ENCODE measurements around the gene CITED4.

Gene CITED4

DNA sequence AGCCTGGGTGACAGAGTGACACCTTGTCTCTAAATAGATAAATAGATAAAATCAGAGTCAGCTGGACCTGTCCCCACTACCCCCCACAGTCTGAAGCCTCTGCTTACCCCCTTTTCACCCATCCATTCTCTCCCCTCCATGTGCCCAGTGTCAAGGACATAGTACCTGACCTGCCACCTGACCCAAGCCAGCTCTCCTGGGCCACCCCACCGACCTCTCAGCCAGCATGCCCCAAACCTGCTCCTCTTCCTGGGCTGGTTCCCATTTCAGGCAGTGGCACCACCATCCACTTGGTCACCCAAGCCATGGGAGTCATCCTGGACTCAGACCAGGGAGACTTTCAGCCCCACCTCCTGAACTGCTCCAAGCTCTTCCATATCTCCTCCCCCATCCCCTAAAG, 28.2 kb downstream of the CITED4 start:
- no peak for TF ChIP-seq ESRRG (CRISPR knock-in tag; IDR thresholded peaks at IDR 0.05)
- no peak for TF ChIP-seq TCF4 (CRISPR knock-in tag; IDR thresholded peaks at IDR 0.05; ENCODE audit: borderline replicate concordance)
- TF ChIP-seq ZNF565 (CRISPR knock-in tag; conservative IDR thresholded peaks at IDR 0.05; ENCODE audit: low read depth): no peak
- no peak for TF ChIP-seq ZFP3 (CRISPR knock-in tag; IDR thresholded peaks at IDR 0.05)
- TF ChIP-seq SNAI2 (CRISPR knock-in tag; IDR thresholded peaks at IDR 0.05): no peak
- TF ChIP-seq, protein P1, sequence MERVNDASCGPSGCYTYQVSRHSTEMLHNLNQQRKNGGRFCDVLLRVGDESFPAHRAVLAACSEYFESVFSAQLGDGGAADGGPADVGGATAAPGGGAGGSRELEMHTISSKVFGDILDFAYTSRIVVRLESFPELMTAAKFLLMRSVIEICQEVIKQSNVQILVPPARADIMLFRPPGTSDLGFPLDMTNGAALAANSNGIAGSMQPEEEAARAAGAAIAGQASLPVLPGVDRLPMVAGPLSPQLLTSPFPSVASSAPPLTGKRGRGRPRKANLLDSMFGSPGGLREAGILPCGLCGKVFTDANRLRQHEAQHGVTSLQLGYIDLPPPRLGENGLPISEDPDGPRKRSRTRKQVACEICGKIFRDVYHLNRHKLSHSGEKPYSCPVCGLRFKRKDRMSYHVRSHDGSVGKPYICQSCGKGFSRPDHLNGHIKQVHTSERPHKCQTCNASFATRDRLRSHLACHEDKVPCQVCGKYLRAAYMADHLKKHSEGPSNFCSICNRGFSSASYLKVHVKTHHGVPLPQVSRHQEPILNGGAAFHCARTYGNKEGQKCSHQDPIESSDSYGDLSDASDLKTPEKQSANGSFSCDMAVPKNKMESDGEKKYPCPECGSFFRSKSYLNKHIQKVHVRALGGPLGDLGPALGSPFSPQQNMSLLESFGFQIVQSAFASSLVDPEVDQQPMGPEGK (CRISPR knock-in tag; IDR thresholded peaks at IDR 0.05; ENCODE audit: borderline replicate concordance): no peak
- TF ChIP-seq PPARA (CRISPR knock-in tag; IDR thresholded peaks at IDR 0.05; ENCODE audit: borderline replicate concordance): no peak
- TF ChIP-seq, protein P2, sequence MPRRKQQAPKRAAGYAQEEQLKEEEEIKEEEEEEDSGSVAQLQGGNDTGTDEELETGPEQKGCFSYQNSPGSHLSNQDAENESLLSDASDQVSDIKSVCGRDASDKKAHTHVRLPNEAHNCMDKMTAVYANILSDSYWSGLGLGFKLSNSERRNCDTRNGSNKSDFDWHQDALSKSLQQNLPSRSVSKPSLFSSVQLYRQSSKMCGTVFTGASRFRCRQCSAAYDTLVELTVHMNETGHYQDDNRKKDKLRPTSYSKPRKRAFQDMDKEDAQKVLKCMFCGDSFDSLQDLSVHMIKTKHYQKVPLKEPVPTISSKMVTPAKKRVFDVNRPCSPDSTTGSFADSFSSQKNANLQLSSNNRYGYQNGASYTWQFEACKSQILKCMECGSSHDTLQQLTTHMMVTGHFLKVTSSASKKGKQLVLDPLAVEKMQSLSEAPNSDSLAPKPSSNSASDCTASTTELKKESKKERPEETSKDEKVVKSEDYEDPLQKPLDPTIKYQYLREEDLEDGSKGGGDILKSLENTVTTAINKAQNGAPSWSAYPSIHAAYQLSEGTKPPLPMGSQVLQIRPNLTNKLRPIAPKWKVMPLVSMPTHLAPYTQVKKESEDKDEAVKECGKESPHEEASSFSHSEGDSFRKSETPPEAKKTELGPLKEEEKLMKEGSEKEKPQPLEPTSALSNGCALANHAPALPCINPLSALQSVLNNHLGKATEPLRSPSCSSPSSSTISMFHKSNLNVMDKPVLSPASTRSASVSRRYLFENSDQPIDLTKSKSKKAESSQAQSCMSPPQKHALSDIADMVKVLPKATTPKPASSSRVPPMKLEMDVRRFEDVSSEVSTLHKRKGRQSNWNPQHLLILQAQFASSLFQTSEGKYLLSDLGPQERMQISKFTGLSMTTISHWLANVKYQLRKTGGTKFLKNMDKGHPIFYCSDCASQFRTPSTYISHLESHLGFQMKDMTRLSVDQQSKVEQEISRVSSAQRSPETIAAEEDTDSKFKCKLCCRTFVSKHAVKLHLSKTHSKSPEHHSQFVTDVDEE (CRISPR knock-in tag; IDR thresholded peaks at IDR 0.05): no peak
- no peak for TF ChIP-seq POU6F1 (CRISPR knock-in tag; IDR thresholded peaks at IDR 0.05; ENCODE audit: borderline replicate concordance, low read depth)
- no peak for TF ChIP-seq BACH2 (CRISPR knock-in tag; IDR thresholded peaks at IDR 0.05; ENCODE audit: borderline replicate concordance)
- no peak for TF ChIP-seq OSR1 (CRISPR knock-in tag; IDR thresholded peaks at IDR 0.05)
- no peak for TF ChIP-seq ISL1 (CRISPR knock-in tag; IDR thresholded peaks at IDR 0.05)
- no peak for TF ChIP-seq RARB (CRISPR knock-in tag; IDR thresholded peaks at IDR 0.05)
- no peak for TF ChIP-seq ZNF8 (CRISPR knock-in tag; IDR thresholded peaks at IDR 0.05)
- no peak for TF ChIP-seq TOX (CRISPR knock-in tag; IDR thresholded peaks at IDR 0.05; ENCODE audit: borderline replicate concordance)
- TF ChIP-seq GLIS3 (CRISPR knock-in tag; IDR thresholded peaks at IDR 0.05): no peak
- no peak for TF ChIP-seq ARNTL (CRISPR knock-in tag; IDR thresholded peaks at IDR 0.05; ENCODE audit: borderline replicate concordance, low read depth)
- TF ChIP-seq ZNF70 (CRISPR knock-in tag; IDR thresholded peaks at IDR 0.05): no peak
- TF ChIP-seq ZFP30 (CRISPR knock-in tag; IDR thresholded peaks at IDR 0.05): no peak
- ATAC-seq: no peak

- ATAC-seq: no peak
- TF ChIP-seq ZNF8 (CRISPR knock-in tag; IDR thresholded peaks at IDR 0.05) (no peak), ESRRG (CRISPR knock-in tag; IDR thresholded peaks at IDR 0.05) (no peak), PPARA (CRISPR knock-in tag; IDR thresholded peaks at IDR 0.05; ENCODE audit: borderline replicate concordance) (no peak), ARNTL (CRISPR knock-in tag; IDR thresholded peaks at IDR 0.05; ENCODE audit: borderline replicate concordance, low read depth) (no peak), ISL1 (CRISPR knock-in tag; IDR thresholded peaks at IDR 0.05) (no peak)
Observed at GRCh38 chr1:40831001-40831732, 31.0 kb downstream of the CITED4 start.

GRCh38 chr1:40830419-40830943, 31.7 kb downstream of the CITED4 start:
- no peak for ATAC-seq
- TF ChIP-seq ZFP30 (CRISPR knock-in tag; IDR thresholded peaks at IDR 0.05): no peak
- TF ChIP-seq, protein P1 (CRISPR knock-in tag; IDR thresholded peaks at IDR 0.05; ENCODE audit: borderline replicate concordance): no peak
- TF ChIP-seq TCF4 (CRISPR knock-in tag; IDR thresholded peaks at IDR 0.05; ENCODE audit: borderline replicate concordance): no peak
- no peak for TF ChIP-seq BACH2 (CRISPR knock-in tag; IDR thresholded peaks at IDR 0.05; ENCODE audit: borderline replicate concordance)
- TF ChIP-seq ZNF8 (CRISPR knock-in tag; IDR thresholded peaks at IDR 0.05): no peak
- TF ChIP-seq ZNF70 (CRISPR knock-in tag; IDR thresholded peaks at IDR 0.05): no peak
- no peak for TF ChIP-seq POU6F1 (CRISPR knock-in tag; IDR thresholded peaks at IDR 0.05; ENCODE audit: borderline replicate concordance, low read depth)
- TF ChIP-seq OSR1 (CRISPR knock-in tag; IDR thresholded peaks at IDR 0.05): no peak
- TF ChIP-seq, protein P3, sequence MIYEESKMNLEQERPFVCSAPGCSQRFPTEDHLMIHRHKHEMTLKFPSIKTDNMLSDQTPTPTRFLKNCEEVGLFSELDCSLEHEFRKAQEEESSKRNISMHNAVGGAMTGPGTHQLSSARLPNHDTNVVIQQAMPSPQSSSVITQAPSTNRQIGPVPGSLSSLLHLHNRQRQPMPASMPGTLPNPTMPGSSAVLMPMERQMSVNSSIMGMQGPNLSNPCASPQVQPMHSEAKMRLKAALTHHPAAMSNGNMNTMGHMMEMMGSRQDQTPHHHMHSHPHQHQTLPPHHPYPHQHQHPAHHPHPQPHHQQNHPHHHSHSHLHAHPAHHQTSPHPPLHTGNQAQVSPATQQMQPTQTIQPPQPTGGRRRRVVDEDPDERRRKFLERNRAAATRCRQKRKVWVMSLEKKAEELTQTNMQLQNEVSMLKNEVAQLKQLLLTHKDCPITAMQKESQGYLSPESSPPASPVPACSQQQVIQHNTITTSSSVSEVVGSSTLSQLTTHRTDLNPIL (CRISPR knock-in tag; IDR thresholded peaks at IDR 0.05; ENCODE audit: low read depth): no peak
- no peak for TF ChIP-seq PPARA (CRISPR knock-in tag; IDR thresholded peaks at IDR 0.05; ENCODE audit: borderline replicate concordance)
- TF ChIP-seq, protein P4, sequence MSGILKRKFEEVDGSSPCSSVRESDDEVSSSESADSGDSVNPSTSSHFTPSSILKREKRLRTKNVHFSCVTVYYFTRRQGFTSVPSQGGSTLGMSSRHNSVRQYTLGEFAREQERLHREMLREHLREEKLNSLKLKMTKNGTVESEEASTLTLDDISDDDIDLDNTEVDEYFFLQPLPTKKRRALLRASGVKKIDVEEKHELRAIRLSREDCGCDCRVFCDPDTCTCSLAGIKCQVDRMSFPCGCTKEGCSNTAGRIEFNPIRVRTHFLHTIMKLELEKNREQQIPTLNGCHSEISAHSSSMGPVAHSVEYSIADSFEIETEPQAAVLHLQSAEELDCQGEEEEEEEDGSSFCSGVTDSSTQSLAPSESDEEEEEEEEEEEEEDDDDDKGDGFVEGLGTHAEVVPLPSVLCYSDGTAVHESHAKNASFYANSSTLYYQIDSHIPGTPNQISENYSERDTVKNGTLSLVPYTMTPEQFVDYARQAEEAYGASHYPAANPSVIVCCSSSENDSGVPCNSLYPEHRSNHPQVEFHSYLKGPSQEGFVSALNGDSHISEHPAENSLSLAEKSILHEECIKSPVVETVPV (CRISPR knock-in tag; IDR thresholded peaks at IDR 0.05): no peak
- no peak for TF ChIP-seq ARNTL (CRISPR knock-in tag; IDR thresholded peaks at IDR 0.05; ENCODE audit: borderline replicate concordance, low read depth)
